ENCODE results near the gene DOK6.

DOK6 gene

GRCh38 chr18:69758458-69758857 lies 357.8 kb downstream of the DOK6 start:
- DNase-seq = no peak

GRCh38 chr18:69759046-69759445 lies 358.4 kb downstream of the DOK6 start:
- DNase-seq = no peak

- peak; percentile 74 for DNase-seq
These were observed 362.3 kb downstream of the DOK6 start for GRCh38 chr18:69763002-69763401.

GRCh38 chr18:69763821-69764220 lies 363.1 kb downstream of the DOK6 start:
- no peak for DNase-seq

GRCh38 chr18:69770238-69770637 lies 369.6 kb downstream of the DOK6 start:
- DNase-seq = no peak

- no peak for DNase-seq
These were observed 374.1 kb downstream of the DOK6 start for GRCh38 chr18:69774831-69775230.

- no peak for DNase-seq
These were observed 376.6 kb downstream of the DOK6 start for GRCh38 chr18:69777248-69777647.

- no peak for DNase-seq
These were observed 378.0 kb downstream of the DOK6 start for GRCh38 chr18:69778680-69779079.

- no peak for DNase-seq
These were observed 380.2 kb downstream of the DOK6 start for GRCh38 chr18:69780851-69781250.

- no peak for DNase-seq
These were observed 384.1 kb downstream of the DOK6 start for GRCh38 chr18:69784815-69785214.

GRCh38 chr18:69785466-69785865 lies 384.8 kb downstream of the DOK6 start:
- no peak for DNase-seq

- no peak for DNase-seq
These were observed 385.7 kb downstream of the DOK6 start for GRCh38 chr18:69786427-69786826.

GRCh38 chr18:69787825-69788547 lies 387.3 kb downstream of the DOK6 start:
- no peak for DNase-seq

GRCh38 chr18:69789794-69790193 lies 389.1 kb downstream of the DOK6 start:
- DNase-seq = no peak

- no peak for DNase-seq
These were observed 390.0 kb downstream of the DOK6 start for GRCh38 chr18:69790649-69791048.

GRCh38 chr18:69795791-69796190 lies 395.1 kb downstream of the DOK6 start:
- DNase-seq = no peak

GRCh38 chr18:69804776-69805501 lies 404.3 kb downstream of the DOK6 start:
- no peak for DNase-seq

GRCh38 chr18:69808399-69808798 lies 407.7 kb downstream of the DOK6 start:
- DNase-seq = no peak

GRCh38 chr18:69813559-69813958 lies 412.9 kb downstream of the DOK6 start:
- no peak for DNase-seq

GRCh38 chr18:69814861-69815385 lies 414.2 kb downstream of the DOK6 start:
- no peak for DNase-seq

GRCh38 chr18:69817335-69817940 lies 416.8 kb downstream of the DOK6 start:
- no peak for DNase-seq

GRCh38 chr18:69819460-69819859 lies 418.8 kb downstream of the DOK6 start:
- no peak for DNase-seq

GRCh38 chr18:69820538-69820937 lies 419.9 kb downstream of the DOK6 start:
- DNase-seq = no peak

GRCh38 chr18:69830189-69830588 lies 429.5 kb downstream of the DOK6 start:
- no peak for DNase-seq
